H1 (cell line): Measurements from ENCODE around the gene OR52R1.

Source experiments
- ASH2L ChIP-seq: fragments of 200-600, 300-600 bp; sonication (generic); IDR thresholded peaks from one replicate; pipeline ENCODE4 v1.7.1; 2017; ENCODE audit warnings: low read length
- BACH1 ChIP-seq: IDR thresholded peaks from 2 replicates; pipeline ENCODE4 v1.6.1; 2012; ENCODE audit warnings: low read length, improper control_type of control experiment
- CHD7 ChIP-seq: fragments of 300-600 bp; sonication (generic); IDR thresholded peaks from 2 replicates; pipeline ENCODE4 v1.7.1; 2012; ENCODE audit warnings: low read length, moderate library complexity, mild to moderate bottlenecking, inconsistent platforms; ENCODE audit not compliant: insufficient replicate concordance
- CTCF ChIP-seq, 3 experiments: IDR thresholded peaks; 1 replicate in 2 of 3; 2 replicates in 1 of 3; pipeline versions ENCODE4 v1.5.1 to v1.6.1; 2011; ENCODE audit warnings: low read length in 3 of 3, mild to moderate bottlenecking in 3 of 3, inconsistent platforms in 2 of 3, low read depth in 1 of 3, moderate library complexity in 1 of 3; ENCODE audit not compliant: insufficient read depth in 1 of 3; ENCODE audit errors: control extremely low read depth in 1 of 3
- EZH2 ChIP-seq: fragments of 200-600 bp; sonication (generic); IDR thresholded peaks from 2 replicates; pipeline ENCODE4 v1.7.1; 2012; ENCODE audit warnings: low read depth, mild to moderate bottlenecking, moderate library complexity, low read length, inconsistent platforms; ENCODE audit not compliant: severe bottlenecking
- HDAC2 ChIP-seq, 2 experiments: fragments of 300-600 bp in 1 of 2; sonication (generic) in 1 of 2; IDR thresholded peaks; 2 replicates each; pipeline ENCODE4 v1.6.1; 2011 to 2012; ENCODE audit warnings: low read depth in 2 of 2, low read length in 2 of 2, mild to moderate bottlenecking in 2 of 2, moderate library complexity in 2 of 2, borderline replicate concordance in 1 of 2, inconsistent platforms in 1 of 2
- MAFK ChIP-seq: IDR thresholded peaks from 2 replicates; pipeline ENCODE4 v1.6.1; 2012; ENCODE audit warnings: low read depth, mild to moderate bottlenecking, improper control_type of control experiment, low read length
- MAX ChIP-seq: IDR thresholded peaks from 2 replicates; pipeline ENCODE4 v1.6.1; 2012; ENCODE audit warnings: inconsistent platforms
- POLR2AphosphoS5 ChIP-seq: IDR thresholded peaks from 2 replicates; pipeline ENCODE4 v1.6.1; 2011; ENCODE audit warnings: low read depth, low read length
- RAD21 ChIP-seq, 2 experiments: IDR thresholded peaks in 1 of 2; conservative IDR thresholded peaks in 1 of 2; 2 replicates each; pipeline ENCODE4 v1.6.1; 2011; ENCODE audit warnings: low read depth in 2 of 2, low read length in 2 of 2, improper control_type of control experiment in 1 of 2, inconsistent platforms in 1 of 2, mild to moderate bottlenecking in 1 of 2, moderate library complexity in 1 of 2

GRCh38 chr11:4851033-4851432 is 46.9 kb upstream of the OR52R1 start:
- TF ChIP-seq CHD7: no peak
- no peak for TF ChIP-seq CTCF (IDR thresholded peaks at IDR 0.05; ENCODE audit: control extremely low read depth in 1 of 3, insufficient read depth in 1 of 3, low read depth in 1 of 3, low read length in 3 of 3)
- TF ChIP-seq BACH1: no peak
- TF ChIP-seq EZH2: no peak
- no peak for TF ChIP-seq HDAC2 (IDR thresholded peaks at IDR 0.05; ENCODE audit: borderline replicate concordance in 1 of 2, low read depth in 2 of 2, low read length in 2 of 2)
- no peak for TF ChIP-seq MAX
- no peak for TF ChIP-seq RAD21 (IDR thresholded peaks at IDR 0.05 in 1 of 2, conservative IDR thresholded peaks at IDR 0.05 in 1 of 2; ENCODE audit: low read depth in 2 of 2, low read length in 2 of 2)
- TF ChIP-seq ASH2L: no peak
- no peak for TF ChIP-seq MAFK
- TF ChIP-seq POLR2AphosphoS5: no peak
